ENCODE results near the gene PRDM5.

Gene PRDM5

GRCh38 chr4:120731561-120731960 is 191.0 kb downstream of the PRDM5 start:
- in situ Hi-C loops (cut with HindIII; ENCODE audit: low pct_ligation_motif_present, low pct_unique_long_range_greater_than_20kb, low sequenced_read_pairs), result no loop called here
- DNase-seq, result no peak

DNA sequence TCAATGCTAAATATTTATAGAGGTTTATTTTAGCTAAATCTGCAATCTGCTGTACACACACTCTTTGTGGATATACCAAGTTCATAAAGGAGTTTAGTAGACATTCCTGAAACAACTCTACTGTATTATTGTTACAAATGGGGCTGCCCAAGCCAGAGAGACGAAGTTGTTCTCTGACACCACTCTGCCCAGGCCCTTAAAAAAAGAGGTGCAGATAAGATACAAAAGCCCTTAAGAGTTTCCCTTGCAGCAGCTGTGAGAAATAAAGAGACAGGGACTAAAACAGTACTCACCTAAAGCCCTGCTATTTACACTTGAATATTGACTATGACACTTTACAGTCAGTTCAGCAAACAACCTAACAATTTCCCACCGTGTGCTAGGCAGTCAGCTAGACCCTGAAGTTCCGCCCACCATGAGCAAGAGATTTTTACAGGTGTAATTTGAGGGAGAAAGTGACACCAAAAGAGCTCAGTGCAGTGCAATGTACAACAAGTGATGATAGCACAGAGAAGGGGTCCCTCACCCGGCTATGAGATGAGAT is 191.7 kb downstream of the PRDM5 start:
- in situ Hi-C loops (cut with HindIII; ENCODE audit: low pct_ligation_motif_present, low pct_unique_long_range_greater_than_20kb, low sequenced_read_pairs), result no loop called here
- DNase-seq, result no peak

DNA sequence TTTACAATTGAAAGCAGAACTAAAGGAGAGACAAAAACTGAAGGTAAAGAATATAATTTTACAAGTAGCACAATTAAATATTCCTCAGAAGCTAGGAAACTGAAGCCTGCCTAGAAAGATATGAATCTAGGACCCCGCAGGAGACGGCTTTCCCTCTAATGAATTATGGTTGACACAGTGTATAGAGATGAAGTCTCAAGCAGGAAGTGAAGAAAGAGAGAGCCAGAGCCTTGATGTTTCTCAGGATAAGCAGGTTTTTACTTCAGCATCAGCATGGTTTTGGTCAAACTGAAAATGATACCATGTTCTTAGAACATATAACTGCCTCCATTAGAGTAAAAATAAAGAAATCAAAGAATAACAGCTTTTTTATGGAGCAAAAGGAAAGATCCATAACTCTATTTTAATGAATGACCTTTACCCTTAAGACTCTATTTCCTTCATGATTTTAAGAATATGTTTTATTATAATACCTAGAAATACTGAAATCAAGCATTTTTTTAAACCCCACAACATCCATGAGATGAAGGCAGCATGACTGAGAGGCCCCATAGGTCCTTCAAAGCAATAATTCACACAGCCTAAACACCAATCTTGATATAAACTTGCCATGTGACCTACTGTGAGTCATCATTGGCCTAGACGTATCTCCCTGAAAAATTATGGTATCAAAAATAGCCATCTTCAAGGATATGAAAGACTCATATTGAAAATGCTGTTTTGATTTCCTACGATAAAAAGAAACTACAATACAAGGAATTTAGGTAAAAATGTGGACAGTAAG is 193.4 kb downstream of the PRDM5 start:
- DNase-seq, result no peak
- in situ Hi-C loops (cut with HindIII; ENCODE audit: low pct_ligation_motif_present, low pct_unique_long_range_greater_than_20kb, low sequenced_read_pairs), result no loop called here

DNA sequence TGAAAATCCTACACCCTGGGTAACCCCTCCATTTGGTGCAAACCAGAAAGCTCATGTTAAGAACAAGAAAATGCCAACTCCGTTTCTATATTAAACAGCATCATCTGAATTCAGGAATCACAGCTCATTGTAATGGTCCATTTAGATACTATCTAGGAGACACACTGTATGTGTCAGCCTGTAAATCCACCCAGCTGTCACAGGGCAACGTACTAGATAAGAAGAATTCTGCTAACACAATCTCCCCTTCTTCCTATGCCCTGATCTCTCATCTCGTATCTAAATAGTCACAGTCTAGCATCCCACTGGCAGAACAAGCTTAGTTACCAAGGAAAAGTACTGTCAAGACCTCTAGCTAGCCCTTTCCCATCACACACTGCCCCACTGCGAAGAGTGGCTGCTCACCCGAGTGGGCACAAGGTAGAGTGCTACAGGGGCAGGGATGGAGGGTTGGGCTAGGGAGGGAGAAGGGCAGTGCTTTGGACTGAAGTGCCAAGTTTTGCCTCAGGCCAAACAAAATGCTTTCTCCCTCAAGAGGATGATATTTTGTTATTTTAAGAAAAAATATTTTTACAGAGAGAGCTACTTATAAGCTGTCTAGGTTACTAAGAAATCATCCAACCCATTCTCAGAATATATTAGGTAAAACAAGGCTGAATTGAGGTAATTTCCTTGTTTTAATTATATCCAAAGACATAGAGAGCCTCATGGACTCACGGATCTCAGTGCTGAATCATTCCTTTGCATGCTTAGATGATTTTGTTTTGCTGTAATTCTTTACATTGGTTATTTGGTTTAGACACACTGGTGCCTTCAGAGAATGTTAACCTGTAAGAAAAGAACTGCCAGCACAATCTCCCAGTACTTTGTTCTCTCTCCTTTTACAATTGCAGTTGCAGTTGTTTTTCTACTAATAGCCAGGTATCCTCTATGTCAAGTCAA is 196.6 kb downstream of the PRDM5 start:
- DNase-seq, result no peak
- in situ Hi-C loops (cut with HindIII; ENCODE audit: low pct_ligation_motif_present, low pct_unique_long_range_greater_than_20kb, low sequenced_read_pairs), result no loop called here

DNA sequence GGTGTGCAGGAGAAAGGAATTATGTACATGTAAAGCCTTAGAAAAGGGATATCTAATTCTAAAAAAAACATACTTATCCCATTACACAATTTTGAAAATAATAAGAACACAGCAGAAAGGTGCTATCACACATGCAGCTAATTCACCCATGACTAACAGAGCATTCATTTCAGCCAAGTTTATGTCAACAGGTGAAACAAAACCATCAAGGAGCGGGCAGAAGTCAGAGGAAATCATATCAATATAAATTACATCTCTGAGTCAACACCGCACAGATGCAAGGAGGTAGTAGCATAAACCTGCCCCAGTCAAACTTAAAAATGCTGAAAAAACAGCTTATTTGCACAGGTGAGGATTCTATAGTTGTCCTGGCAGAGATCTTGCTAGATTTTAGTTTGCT is 197.9 kb downstream of the PRDM5 start:
- in situ Hi-C loops (cut with HindIII; ENCODE audit: low pct_ligation_motif_present, low pct_unique_long_range_greater_than_20kb, low sequenced_read_pairs), result no loop called here
- no peak for DNase-seq

GRCh38 chr4:120723986-120724385 is 198.5 kb downstream of the PRDM5 start:
- in situ Hi-C loops (cut with HindIII; ENCODE audit: low pct_ligation_motif_present, low pct_unique_long_range_greater_than_20kb, low sequenced_read_pairs), result no loop called here

GRCh38 chr4:120723105-120723504 is 199.4 kb downstream of the PRDM5 start:
- no peak for DNase-seq
- in situ Hi-C loops (cut with HindIII; ENCODE audit: low pct_ligation_motif_present, low pct_unique_long_range_greater_than_20kb, low sequenced_read_pairs), result no loop called here

More at GRCh38 chr4:120723986-120724385, 198.5 kb downstream of the PRDM5 start:
- DNase-seq, result no peak

GRCh38 chr4:120722655-120723054 is 199.9 kb downstream of the PRDM5 start:
- no peak for DNase-seq
- in situ Hi-C loops (cut with HindIII; ENCODE audit: low pct_ligation_motif_present, low pct_unique_long_range_greater_than_20kb, low sequenced_read_pairs), result no loop called here

DNA sequence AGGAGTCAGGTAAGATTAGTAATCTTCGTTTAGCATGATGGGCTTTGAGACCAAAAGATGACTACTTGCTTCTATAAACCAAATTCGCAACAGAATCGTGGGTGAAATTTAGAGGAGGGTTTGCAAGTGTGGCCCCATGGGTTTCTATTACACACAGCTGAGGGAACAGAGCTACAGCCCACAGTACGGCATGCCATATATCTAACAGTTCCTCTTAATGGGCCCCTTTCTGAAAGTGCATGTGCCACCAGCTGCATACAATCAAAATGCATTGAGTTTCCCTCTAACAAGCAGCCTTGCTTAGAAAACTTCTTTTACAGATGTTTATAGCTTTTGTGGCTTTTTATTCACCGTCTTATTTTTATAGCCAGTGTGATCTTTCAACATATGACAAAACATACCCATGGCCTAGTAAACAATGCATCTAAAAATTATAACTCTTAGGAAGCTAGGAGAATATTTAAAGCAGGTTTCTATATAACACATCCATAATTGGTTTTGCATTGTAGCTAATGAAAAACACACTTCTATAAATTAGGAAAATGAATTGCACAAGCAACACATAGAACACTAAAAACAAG is 202.1 kb downstream of the PRDM5 start:
- in situ Hi-C loops (cut with HindIII; ENCODE audit: low pct_ligation_motif_present, low pct_unique_long_range_greater_than_20kb, low sequenced_read_pairs), result no loop called here

GRCh38 chr4:120718979-120719566 is 203.5 kb downstream of the PRDM5 start:
- peak; percentile 27 for DNase-seq
- in situ Hi-C loops (cut with HindIII; ENCODE audit: low pct_ligation_motif_present, low pct_unique_long_range_greater_than_20kb, low sequenced_read_pairs), result no loop called here

More for the DNA sequence above, 202.1 kb downstream of the PRDM5 start:
- no peak for DNase-seq

GRCh38 chr4:120716346-120716745 is 206.2 kb downstream of the PRDM5 start:
- in situ Hi-C loops (cut with HindIII; ENCODE audit: low pct_ligation_motif_present, low pct_unique_long_range_greater_than_20kb, low sequenced_read_pairs), result no loop called here
- no peak for DNase-seq

- in situ Hi-C loops (cut with HindIII; ENCODE audit: low pct_ligation_motif_present, low pct_unique_long_range_greater_than_20kb, low sequenced_read_pairs), result no loop called here
- no peak for DNase-seq
These were observed 208.0 kb downstream of the PRDM5 start for GRCh38 chr4:120714417-120715010.

GRCh38 chr4:120709991-120710390 is 212.5 kb downstream of the PRDM5 start:
- DNase-seq, result no peak
- in situ Hi-C loops (cut with HindIII; ENCODE audit: low pct_ligation_motif_present, low pct_unique_long_range_greater_than_20kb, low sequenced_read_pairs), result no loop called here

GRCh38 chr4:120704538-120704937 is 218.0 kb downstream of the PRDM5 start:
- DNase-seq, result no peak
- in situ Hi-C loops (cut with HindIII; ENCODE audit: low pct_ligation_motif_present, low pct_unique_long_range_greater_than_20kb, low sequenced_read_pairs), result no loop called here

DNA sequence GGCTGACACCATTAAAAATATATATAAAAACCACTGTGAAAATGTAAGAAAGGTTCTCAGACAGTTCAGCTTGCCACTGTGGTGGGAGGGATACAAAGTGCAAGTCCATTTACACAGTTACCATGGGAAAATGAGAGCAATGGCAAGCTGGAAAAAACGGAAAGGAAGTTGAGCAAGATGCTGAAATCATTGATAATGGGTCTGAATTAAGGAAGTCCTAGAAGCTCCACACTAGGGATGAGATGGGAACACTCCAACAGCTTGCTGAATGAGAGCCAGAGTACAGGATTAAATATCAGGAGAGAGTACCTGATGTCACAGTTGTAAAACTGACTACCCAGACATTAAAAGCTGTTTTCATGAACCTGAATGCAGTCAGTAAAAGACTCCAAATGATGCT is 218.6 kb downstream of the PRDM5 start:
- in situ Hi-C loops (cut with HindIII; ENCODE audit: low pct_ligation_motif_present, low pct_unique_long_range_greater_than_20kb, low sequenced_read_pairs), result no loop called here
- no peak for DNase-seq

- in situ Hi-C loops (cut with HindIII; ENCODE audit: low pct_ligation_motif_present, low pct_unique_long_range_greater_than_20kb, low sequenced_read_pairs), result no loop called here
- no peak for DNase-seq
These were observed 223.2 kb downstream of the PRDM5 start for GRCh38 chr4:120699354-120699753.

DNA sequence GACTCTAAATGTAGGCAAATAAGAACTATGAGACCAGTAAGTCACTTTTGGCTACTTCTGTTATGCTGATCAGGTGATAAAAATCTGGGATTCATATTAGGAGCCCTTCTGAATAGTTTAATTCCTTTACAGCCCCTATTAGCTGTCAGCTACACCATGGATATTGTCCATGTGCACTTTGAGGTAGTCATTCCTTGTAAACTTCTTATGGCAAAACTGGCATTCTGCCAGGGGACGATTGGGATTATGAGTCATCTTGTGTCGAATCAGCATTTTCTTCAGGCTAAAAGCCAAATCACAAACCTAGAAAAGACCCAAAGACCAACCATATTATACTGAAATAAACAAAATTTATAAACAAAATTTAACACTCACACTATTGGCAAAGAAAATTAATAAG is 227.6 kb downstream of the PRDM5 start:
- DNase-seq, result peak; percentile 24
- in situ Hi-C loops (cut with HindIII; ENCODE audit: low pct_ligation_motif_present, low pct_unique_long_range_greater_than_20kb, low sequenced_read_pairs), result no loop called here

DNA sequence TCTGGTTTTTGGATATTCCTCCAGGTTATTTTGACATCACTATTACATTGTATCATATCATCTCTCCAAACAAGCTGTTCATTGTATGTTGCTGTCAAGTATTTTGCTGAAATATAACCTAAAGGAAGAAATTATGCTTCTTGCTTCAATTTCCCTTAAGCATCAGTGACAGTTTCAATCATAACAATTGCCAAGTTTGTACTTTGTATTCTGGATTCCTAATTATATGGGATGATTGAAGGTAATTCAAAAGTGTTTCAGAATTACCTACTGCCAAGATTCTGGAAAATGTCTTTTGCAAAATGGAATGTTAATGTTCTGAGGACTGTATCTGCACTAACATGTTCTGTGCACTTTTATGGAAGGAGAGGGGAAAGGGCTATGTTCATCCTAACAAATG is 228.7 kb downstream of the PRDM5 start:
- in situ Hi-C loops (cut with HindIII; ENCODE audit: low pct_ligation_motif_present, low pct_unique_long_range_greater_than_20kb, low sequenced_read_pairs), result no loop called here
- no peak for DNase-seq
